A673 (cell line): ENCODE data around the gene TMSB15A. TPM values are rescaled to one million over a fixed set of nuclear protein-coding genes. Genes with fewer than 3 reads are reported as not detected.
"Not testable (repeated sequence)": the region's sequence is repeated elsewhere in the genome, so short reads cannot be mapped to it uniquely, and the experiment has no call there.

Experiments
- BruUV-seq: library from RNA; stranded (reverse); fragments of 400-500 nt; replicated peaks from 2 replicates; lab custom pipeline; 2021; lab: Mats Ljungman, UMichigan
- CTCF ChIA-PET: fragments of 300-600 bp; sonication (Branson Sonifier 250); formaldehyde crosslinking; loops from one replicate; lab custom pipeline; 2022; ENCODE audit warnings: antibody characterized with exemption; lab: Charles Lee
- POLR2A ChIA-PET: fragments of 300-600 bp; sonication (Branson Sonifier 250); formaldehyde crosslinking; loops from one replicate; lab custom pipeline; 2022; ENCODE audit warnings: antibody characterized with exemption; ENCODE audit not compliant: low non-redundant PET; lab: Charles Lee
- DNase-seq: peaks from one replicate; pipeline ENCODE4 v3.0.0-alpha.2; 2015; ENCODE audit warnings: low spot score
- H3K27ac ChIP-seq: fragments of 200-600 bp; sonication (generic); 2 replicates; pipeline ENCODE4 v1.5.1; 2016; ENCODE audit warnings: mixed run types, low read depth, mild to moderate bottlenecking, mixed read lengths, antibody characterized with exemption, low read length; ENCODE audit not compliant: poor library complexity, severe bottlenecking
- H3K27me3 ChIP-seq: fragments of 200-600 bp; sonication (generic); replicated peaks from 2 replicates; pipeline ENCODE4 v1.6.1; 2017; ENCODE audit warnings: mixed run types, low read depth, mild to moderate bottlenecking, mixed read lengths, antibody characterized with exemption, low read length; ENCODE audit not compliant: insufficient read depth, poor library complexity
- H3K36me3 ChIP-seq: fragments of 200-600 bp; sonication (generic); 2 replicates; pipeline ENCODE4 v1.6.1; 2016; ENCODE audit warnings: mixed run types, mild to moderate bottlenecking, mixed read lengths, antibody characterized with exemption, low read length; ENCODE audit not compliant: insufficient read depth, poor library complexity, severe bottlenecking
- H3K4me1 ChIP-seq: fragments of 200-600 bp; sonication (generic); 2 replicates; pipeline ENCODE4 v1.6.1; 2017; ENCODE audit warnings: mixed run types, mild to moderate bottlenecking, mixed read lengths, antibody characterized with exemption, low read length; ENCODE audit not compliant: insufficient read depth, poor library complexity, severe bottlenecking
- H3K4me3 ChIP-seq: fragments of 200-600 bp; sonication (generic); 2 replicates; pipeline ENCODE4 v1.5.1; 2016; ENCODE audit warnings: low read depth, mixed run types, mild to moderate bottlenecking, mixed read lengths, low read length; ENCODE audit not compliant: poor library complexity, severe bottlenecking
- H3K9me3 ChIP-seq: fragments of 200-600 bp; sonication (generic); 2 replicates; pipeline ENCODE4 v1.6.1; 2016; ENCODE audit warnings: mixed run types, low read depth, mild to moderate bottlenecking, mixed read lengths, antibody characterized with exemption, low read length; ENCODE audit not compliant: poor library complexity, severe bottlenecking
- CTCF ChIP-seq: fragments of 300-800, 200-600 bp; sonication (generic); conservative IDR thresholded peaks from 2 replicates; pipeline ENCODE4 v1.5.1; 2017; ENCODE audit warnings: low read depth, mild to moderate bottlenecking, antibody characterized with exemption, low read length, moderate library complexity, mixed read lengths
- intact Hi-C: fragments of 100-400 bp; cut with micrococcal nuclease; formaldehyde crosslinking; loops from one replicate; pipeline ENCODE4 v1.10.0; 2022; ENCODE audit not compliant: unreplicated experiment
- total RNA-seq: library from RNA; stranded (reverse); gene quantifications from 2 replicates; pipeline ENCODE4 v1.2.3, GENCODE V29; 2021

Gene TMSB15A
- total RNA-seq, 1 experiment from 2014 or later, result 72.7 TPM

DNA sequence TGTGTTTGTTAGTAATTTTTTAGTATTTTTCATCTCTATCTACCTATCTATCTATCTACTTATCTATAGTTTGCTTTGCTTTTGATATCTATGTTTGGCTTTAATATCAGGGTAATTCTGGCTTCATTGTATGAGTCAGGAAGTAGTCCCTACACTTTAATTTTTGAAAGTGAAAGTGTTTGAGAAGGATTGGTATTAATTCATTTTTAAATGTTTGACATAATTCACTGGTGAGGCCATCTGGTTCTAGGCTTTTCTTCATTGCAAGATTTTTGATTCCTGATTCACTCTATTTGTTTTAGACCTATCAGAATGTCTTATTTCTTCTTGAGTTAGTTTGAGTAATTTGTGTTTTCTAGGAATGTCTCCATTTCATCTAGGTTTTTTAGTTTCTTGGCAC, 24.8 kb downstream of the TMSB15A start:
- no peaks in the 10 kb centered on the region for H3K4me1 ChIP-seq
- BruUV-seq, result no TSS peak
- no peak for DNase-seq
- POLR2A ChIA-PET, result no interaction called here
- TF ChIP-seq CTCF, result no peak
- H3K9me3 ChIP-seq, result no peaks in the 10 kb centered on the region
- CTCF ChIA-PET, result no interaction called here
- no peak overlapping the region for H3K27ac ChIP-seq
- no peaks in the 10 kb centered on the region for H3K36me3 ChIP-seq
- no peaks in the 10 kb centered on the region for H3K27me3 ChIP-seq
- intact Hi-C loops, result loop anchor here (10.0 kb wide), 2 partner anchors 417 to 897 kb away; no protein-coding TSS in a partner anchor
- H3K4me3 ChIP-seq, result no peak overlapping the region

DNA sequence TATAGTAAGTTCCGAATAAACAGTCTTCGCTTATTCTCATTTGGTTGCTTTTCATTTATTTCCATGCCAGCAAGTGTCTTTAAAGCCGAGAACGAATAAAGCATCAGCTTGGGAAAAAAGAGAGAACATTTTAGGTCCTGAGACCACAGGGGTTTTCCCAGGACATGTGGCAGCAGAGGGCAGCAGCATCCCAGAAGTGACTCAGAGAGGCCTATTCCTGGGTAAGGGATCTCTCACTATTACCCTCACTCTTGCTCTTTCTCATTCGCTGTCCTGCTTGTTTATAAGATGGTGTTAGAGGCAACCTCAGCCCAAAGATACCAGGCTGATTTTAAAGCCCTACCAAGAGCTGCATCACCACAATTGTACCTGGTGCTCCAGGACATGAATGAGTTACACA, 37.8 kb downstream of the TMSB15A start:
- H3K9me3 ChIP-seq, CTCF ChIA-PET, H3K36me3 ChIP-seq, intact Hi-C loops, H3K4me3 ChIP-seq, H3K27ac ChIP-seq, H3K27me3 ChIP-seq, BruUV-seq, H3K4me1 ChIP-seq, POLR2A ChIA-PET, DNase-seq: not testable (repeated sequence)

GRCh38 chrX:102471762-102472220, 44.7 kb downstream of the TMSB15A start, which contains the start of gene TCP11X2:
Gene TCP11X2 (minus strand): TSS chrX:102471812.
- H3K27ac ChIP-seq, H3K4me1 ChIP-seq, POLR2A ChIA-PET, BruUV-seq, H3K9me3 ChIP-seq, H3K36me3 ChIP-seq, CTCF ChIA-PET, DNase-seq, intact Hi-C loops, H3K27me3 ChIP-seq, H3K4me3 ChIP-seq: not testable (repeated sequence)

- H3K27ac ChIP-seq, DNase-seq, intact Hi-C loops, POLR2A ChIA-PET, H3K27me3 ChIP-seq, BruUV-seq, CTCF ChIA-PET, H3K4me1 ChIP-seq, H3K36me3 ChIP-seq, H3K9me3 ChIP-seq, H3K4me3 ChIP-seq: not testable (repeated sequence)
These were observed 46.3 kb downstream of the TMSB15A start for GRCh38 chrX:102470215-102470614.

Other genes with a start within 250 kb of the TMSB15A start
- not detected in 2 replicates for gene NXF2B, start 76.7 kb downstream of the TMSB15A start, total RNA-seq
- not detected in 2 replicates for gene TCP11X2, start 44.9 kb downstream of the TMSB15A start, total RNA-seq
- gene ARMCX5, start 82.8 kb upstream of the TMSB15A start, total RNA-seq, result 14.4 and 15.2 TPM in 2 replicates
- 3.2 and 3.7 TPM in 2 replicates for gene GPRASP1, start 134.7 kb upstream of the TMSB15A start, total RNA-seq
- gene GPRASP2, start 195.7 kb upstream of the TMSB15A start, total RNA-seq, result 9.9 and 14.8 TPM in 2 replicates
- 7.8 and 8.3 TPM in 2 replicates for gene GPRASP3, start 204.0 kb upstream of the TMSB15A start, total RNA-seq